ENCODE data around the gene NIN.

NIN gene

DNA sequence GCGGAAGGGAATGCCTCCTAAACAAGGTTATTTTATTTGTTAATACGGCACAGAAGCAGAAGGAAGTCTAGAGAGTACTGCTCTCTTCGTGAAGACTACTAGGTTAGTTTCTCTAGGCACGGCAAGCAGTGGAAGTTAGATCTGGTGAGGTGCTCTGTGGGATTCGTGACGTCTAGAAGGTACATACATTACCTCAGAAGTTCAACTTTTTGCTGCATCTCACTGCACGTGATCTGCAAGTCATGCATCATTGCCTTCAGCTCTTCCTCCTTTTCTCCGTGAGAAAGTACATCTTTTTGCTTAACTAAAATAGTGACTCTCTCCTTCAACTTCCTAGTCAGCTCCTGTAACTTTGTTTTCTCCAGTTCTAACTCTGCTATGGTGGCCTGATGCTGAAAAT is 74.7 kb downstream of the NIN start:
- TF ChIP-seq POLR2AphosphoS5 (IDR thresholded peaks at IDR 0.05; ENCODE audit: low read depth, low read length): no peak
- TF ChIP-seq FOXP2 (optimal IDR thresholded peaks at IDR 0.05; ENCODE audit: borderline replicate concordance, extremely low read depth, extremely low read length, insufficient read depth): no peak
- no peak for TF ChIP-seq REST (IDR thresholded peaks at IDR 0.05; ENCODE audit: insufficient read depth in 1 of 2, low read depth in 2 of 2, low read length in 2 of 2)
- TF ChIP-seq SIN3A (IDR thresholded peaks at IDR 0.05; ENCODE audit: borderline replicate concordance, insufficient read depth, low read length): no peak
- TF ChIP-seq TAF1 (IDR thresholded peaks at IDR 0.05; ENCODE audit: borderline replicate concordance, insufficient read depth, low read length): no peak

DNA sequence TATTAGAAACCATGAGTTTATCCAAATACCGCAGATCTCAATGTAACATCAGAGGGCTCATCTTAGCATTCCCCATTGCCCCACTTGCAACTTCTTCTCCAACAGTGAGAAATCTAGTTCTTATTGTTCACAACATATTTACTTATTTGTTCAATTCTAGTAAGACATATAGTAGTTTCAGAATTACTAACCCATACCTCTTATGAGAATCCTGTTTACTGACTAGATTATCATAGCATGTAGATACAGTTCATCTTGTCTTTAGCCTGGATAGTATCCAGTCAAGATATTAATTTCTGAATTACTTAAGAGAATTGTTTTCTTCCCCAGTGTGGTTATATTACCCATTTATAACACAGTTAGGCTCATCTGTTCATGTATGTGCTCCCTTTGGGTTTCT is 80.6 kb downstream of the NIN start:
- TF ChIP-seq TAF1 (IDR thresholded peaks at IDR 0.05; ENCODE audit: borderline replicate concordance, insufficient read depth, low read length): no peak
- TF ChIP-seq POLR2AphosphoS5 (IDR thresholded peaks at IDR 0.05; ENCODE audit: low read depth, low read length): no peak
- no peak for TF ChIP-seq FOXP2 (optimal IDR thresholded peaks at IDR 0.05; ENCODE audit: borderline replicate concordance, extremely low read depth, extremely low read length, insufficient read depth)
- no peak for TF ChIP-seq REST (IDR thresholded peaks at IDR 0.05; ENCODE audit: insufficient read depth in 1 of 2, low read depth in 2 of 2, low read length in 2 of 2)
- no peak for TF ChIP-seq SIN3A (IDR thresholded peaks at IDR 0.05; ENCODE audit: borderline replicate concordance, insufficient read depth, low read length)

GRCh38 chr14:50745401-50746058 is 85.4 kb downstream of the NIN start:
- TF ChIP-seq FOXP2 (optimal IDR thresholded peaks at IDR 0.05; ENCODE audit: borderline replicate concordance, extremely low read depth, extremely low read length, insufficient read depth) (no peak), TAF1 (IDR thresholded peaks at IDR 0.05; ENCODE audit: borderline replicate concordance, insufficient read depth, low read length) (no peak), REST (IDR thresholded peaks at IDR 0.05; ENCODE audit: insufficient read depth in 1 of 2, low read depth in 2 of 2, low read length in 2 of 2) (no peak), SIN3A (IDR thresholded peaks at IDR 0.05; ENCODE audit: borderline replicate concordance, insufficient read depth, low read length) (no peak), POLR2AphosphoS5 (IDR thresholded peaks at IDR 0.05; ENCODE audit: low read depth, low read length) (no peak)

- TF ChIP-seq SIN3A (IDR thresholded peaks at IDR 0.05; ENCODE audit: borderline replicate concordance, insufficient read depth, low read length) (no peak), TAF1 (IDR thresholded peaks at IDR 0.05; ENCODE audit: borderline replicate concordance, insufficient read depth, low read length) (no peak), POLR2AphosphoS5 (IDR thresholded peaks at IDR 0.05; ENCODE audit: low read depth, low read length) (no peak), FOXP2 (optimal IDR thresholded peaks at IDR 0.05; ENCODE audit: borderline replicate concordance, extremely low read depth, extremely low read length, insufficient read depth) (no peak), REST (IDR thresholded peaks at IDR 0.05; ENCODE audit: insufficient read depth in 1 of 2, low read depth in 2 of 2, low read length in 2 of 2) (no peak)
Observed at GRCh38 chr14:50744231-50744630, 86.7 kb downstream of the NIN start.

All from PFSK-1 (cell line).